IMR-90 (cell line): Measurements from ENCODE around the gene WDR13.

Experiments used
- CEBPB ChIP-seq: IDR thresholded peaks from 2 replicates; pipeline ENCODE4 v1.6.1; 2012; ENCODE audit warnings: low read depth, low read length, improper control_type of control experiment
- CTCF ChIP-seq: conservative IDR thresholded peaks from 2 replicates; pipeline ENCODE4 v1.5.1; 2012; ENCODE audit warnings: mild to moderate bottlenecking, low read depth, low read length, improper control_type of control experiment
- ELK1 ChIP-seq: fragments of 150-350 bp; IDR thresholded peaks from 2 replicates; pipeline ENCODE4 v1.6.1; 2016; ENCODE audit warnings: low read depth, mild to moderate bottlenecking, low read length, moderate library complexity, borderline replicate concordance
- MAZ ChIP-seq: IDR thresholded peaks from 2 replicates; pipeline ENCODE4 v1.6.1; 2012; ENCODE audit warnings: low read depth, mild to moderate bottlenecking, low read length, improper control_type of control experiment, moderate library complexity, borderline replicate concordance
- POLR2A ChIP-seq: IDR thresholded peaks from 2 replicates; pipeline ENCODE4 v1.6.1; 2012; ENCODE audit warnings: mild to moderate bottlenecking, low read depth, low read length
- RAD21 ChIP-seq: IDR thresholded peaks from 2 replicates; pipeline ENCODE4 v1.6.1; 2012; ENCODE audit warnings: low read length, improper control_type of control experiment
- RFX5 ChIP-seq: IDR thresholded peaks from 2 replicates; pipeline ENCODE4 v1.8.0; 2012; ENCODE audit warnings: low read depth, mild to moderate bottlenecking, low read length, moderate library complexity
- SMC3 ChIP-seq: fragments of 150-350 bp; IDR thresholded peaks from 2 replicates; pipeline ENCODE4 v1.6.1; 2016; ENCODE audit warnings: low read depth, mild to moderate bottlenecking, antibody characterized with exemption, low read length, moderate library complexity
- USF2 ChIP-seq: fragments of 150-350 bp; IDR thresholded peaks from 2 replicates; pipeline ENCODE4 v1.6.1; 2017; ENCODE audit warnings: mild to moderate bottlenecking, antibody characterized with exemption, low read length, low read depth

GRCh38 chrX:48576108-48576507 lies 21.2 kb upstream of the WDR13 start:
- TF ChIP-seq CTCF (no peak), CEBPB (no peak), POLR2A (no peak), RAD21 (no peak), ELK1 (no peak), RFX5 (no peak), SMC3 (no peak), USF2 (no peak), MAZ (no peak)
